ENCODE results near the gene DNAAF1. TPM values are rescaled to one million over a fixed set of nuclear protein-coding genes. Genes with fewer than 3 reads are reported as not detected.

The DNAAF1 gene
- total RNA-seq, 4 donors from 2014 or later, result not detected

DNA sequence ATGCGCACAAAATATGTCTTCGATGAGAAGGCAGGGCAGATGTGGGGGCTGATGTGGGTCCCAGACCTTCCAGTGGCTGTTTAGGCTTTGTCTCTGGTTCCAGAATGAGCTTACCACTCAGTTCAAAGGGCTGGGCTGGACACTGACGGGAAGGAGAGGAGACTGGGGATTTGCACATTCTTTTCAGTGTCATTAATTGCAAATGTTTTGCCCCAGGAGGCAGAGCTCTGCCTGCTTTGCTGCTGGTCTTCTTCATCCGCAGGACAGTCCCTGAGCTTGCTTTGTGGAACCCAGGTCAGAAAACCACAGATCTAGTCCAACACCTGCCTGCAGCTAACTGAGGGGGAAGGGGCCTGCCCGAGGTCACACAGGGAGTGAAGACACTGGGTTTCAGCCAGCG is 73.8 kb downstream of the DNAAF1 start:
- TF ChIP-seq POLR2AphosphoS5 (IDR thresholded peaks at IDR 0.05) (no peak), EP300 (IDR thresholded peaks at IDR 0.05; ENCODE audit: low read depth) (no peak), POLR2A (IDR thresholded peaks at IDR 0.05) (no peak)
- TF ChIP-seq, protein P1, sequence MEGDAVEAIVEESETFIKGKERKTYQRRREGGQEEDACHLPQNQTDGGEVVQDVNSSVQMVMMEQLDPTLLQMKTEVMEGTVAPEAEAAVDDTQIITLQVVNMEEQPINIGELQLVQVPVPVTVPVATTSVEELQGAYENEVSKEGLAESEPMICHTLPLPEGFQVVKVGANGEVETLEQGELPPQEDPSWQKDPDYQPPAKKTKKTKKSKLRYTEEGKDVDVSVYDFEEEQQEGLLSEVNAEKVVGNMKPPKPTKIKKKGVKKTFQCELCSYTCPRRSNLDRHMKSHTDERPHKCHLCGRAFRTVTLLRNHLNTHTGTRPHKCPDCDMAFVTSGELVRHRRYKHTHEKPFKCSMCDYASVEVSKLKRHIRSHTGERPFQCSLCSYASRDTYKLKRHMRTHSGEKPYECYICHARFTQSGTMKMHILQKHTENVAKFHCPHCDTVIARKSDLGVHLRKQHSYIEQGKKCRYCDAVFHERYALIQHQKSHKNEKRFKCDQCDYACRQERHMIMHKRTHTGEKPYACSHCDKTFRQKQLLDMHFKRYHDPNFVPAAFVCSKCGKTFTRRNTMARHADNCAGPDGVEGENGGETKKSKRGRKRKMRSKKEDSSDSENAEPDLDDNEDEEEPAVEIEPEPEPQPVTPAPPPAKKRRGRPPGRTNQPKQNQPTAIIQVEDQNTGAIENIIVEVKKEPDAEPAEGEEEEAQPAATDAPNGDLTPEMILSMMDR (IDR thresholded peaks at IDR 0.05), result no peak
- WGBS, 2 donors (ENCODE audit: low coverage in 1 of 2), result 80% methylated on average over 6 of the region's 6 CpGs; no CpG with 5 or more reads in 1 of the 2 donors
- Histone ChIP-seq H3K27ac (no peak overlapping the region), H3K4me1 (no peaks in the 10 kb centered on the region), H3K27me3 (no peaks in the 10 kb centered on the region), H3K36me3 (no peaks in the 10 kb centered on the region), H3K9me3 (no peaks in the 10 kb centered on the region), H3K4me3 (no peak overlapping the region)
- no peak for DNase-seq
- intact Hi-C loops (cut with DNase I; ENCODE audit: low total_unique reads), result no loop called here
- in situ Hi-C loops (cut with MboI; ENCODE audit: low pct_ligation_motif_present in 1 of 4, low pct_unique_long_range_greater_than_20kb in 1 of 4, low sequenced_read_pairs in 3 of 4), result no loop called here

- intact Hi-C loops (cut with DNase I; ENCODE audit: low total_unique reads) (no loop called here), in situ Hi-C loops (cut with MboI; ENCODE audit: low pct_ligation_motif_present in 1 of 4, low pct_unique_long_range_greater_than_20kb in 1 of 4, low sequenced_read_pairs in 3 of 4) (no loop called here)
- TF ChIP-seq POLR2AphosphoS5 (IDR thresholded peaks at IDR 0.05), result no peak
- TF ChIP-seq, protein P1 (IDR thresholded peaks at IDR 0.05), result no peak
- no peak for TF ChIP-seq EP300 (IDR thresholded peaks at IDR 0.05; ENCODE audit: low read depth)
- no peak for TF ChIP-seq POLR2A (IDR thresholded peaks at IDR 0.05)
- 79% methylated on average over 1 of the region's 1 CpG; no CpG with 5 or more reads in 1 of the 2 donors for WGBS, 2 donors (ENCODE audit: low coverage in 1 of 2)
- Histone ChIP-seq H3K27me3 (no peaks in the 10 kb centered on the region), H3K4me3 (no peak overlapping the region), H3K36me3 (no peaks in the 10 kb centered on the region), H3K27ac (no peak overlapping the region), H3K9me3 (no peaks in the 10 kb centered on the region), H3K4me1 (no peaks in the 10 kb centered on the region)
- no peak for DNase-seq
These were observed 75.7 kb downstream of the DNAAF1 start for GRCh38 chr16:84220851-84221250.

- intact Hi-C loops (cut with DNase I; ENCODE audit: low total_unique reads) (no loop called here), in situ Hi-C loops (cut with MboI; ENCODE audit: low pct_ligation_motif_present in 1 of 4, low pct_unique_long_range_greater_than_20kb in 1 of 4, low sequenced_read_pairs in 3 of 4) (no loop called here)
These were observed 78.3 kb downstream of the DNAAF1 start for GRCh38 chr16:84223456-84223855.

DNA sequence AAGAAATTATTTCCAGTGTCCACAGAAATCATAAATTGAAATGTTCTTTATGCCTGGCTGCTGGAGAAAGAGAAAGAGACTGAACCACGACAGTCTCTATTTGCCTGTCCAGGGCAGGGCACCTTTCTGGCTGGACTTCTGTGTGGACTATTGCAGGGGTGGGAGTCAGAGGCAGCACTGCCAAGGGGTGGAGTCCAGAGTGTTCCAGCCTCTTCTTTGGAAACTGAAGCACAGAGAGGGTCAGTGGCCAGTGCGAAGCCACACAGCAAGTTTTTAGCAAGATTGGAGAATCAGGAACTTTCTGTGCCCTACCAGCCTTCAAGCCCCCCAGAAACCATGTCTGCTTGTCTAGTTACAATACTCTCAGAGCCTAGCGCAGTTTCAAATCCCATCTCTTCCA is 79.4 kb downstream of the DNAAF1 start:
- Histone ChIP-seq H3K4me3 (no peak overlapping the region), H3K4me1 (peaks cover 0 to 11% (median 3%) of the 10 kb centered on the region in 4 donors), H3K36me3 (no peaks in the 10 kb centered on the region), H3K27ac (no peak overlapping the region), H3K27me3 (no peaks in the 10 kb centered on the region), H3K9me3 (no peaks in the 10 kb centered on the region)
- 83 to 88% methylated on average over 2 to 3 of the region's 3 CpGs for WGBS, 2 donors (ENCODE audit: low coverage in 1 of 2)
- no peak for TF ChIP-seq EP300 (IDR thresholded peaks at IDR 0.05; ENCODE audit: low read depth)
- no peak for TF ChIP-seq POLR2AphosphoS5 (IDR thresholded peaks at IDR 0.05)
- DNase-seq, result no peak
- intact Hi-C loops (cut with DNase I; ENCODE audit: low total_unique reads) (no loop called here), in situ Hi-C loops (cut with MboI; ENCODE audit: low pct_ligation_motif_present in 1 of 4, low pct_unique_long_range_greater_than_20kb in 1 of 4, low sequenced_read_pairs in 3 of 4) (no loop called here)

More at GRCh38 chr16:84223456-84223855, 78.3 kb downstream of the DNAAF1 start:
- WGBS, 2 donors (ENCODE audit: low coverage in 1 of 2), result 80% methylated on average over 4 of the region's 4 CpGs; no CpG with 5 or more reads in 1 of the 2 donors
- H3K27ac ChIP-seq, result no peak overlapping the region
- H3K27me3 ChIP-seq, result no peaks in the 10 kb centered on the region
- H3K36me3 ChIP-seq, result no peaks in the 10 kb centered on the region
- no peak for TF ChIP-seq EP300 (IDR thresholded peaks at IDR 0.05; ENCODE audit: low read depth)
- TF ChIP-seq POLR2AphosphoS5 (IDR thresholded peaks at IDR 0.05), result no peak
- H3K9me3 ChIP-seq, result no peaks in the 10 kb centered on the region
- H3K4me1 ChIP-seq, result peaks cover 0 to 8% (median 3%) of the 10 kb centered on the region in 4 donors
- no peak for DNase-seq
- H3K4me3 ChIP-seq, result no peak overlapping the region

DNA sequence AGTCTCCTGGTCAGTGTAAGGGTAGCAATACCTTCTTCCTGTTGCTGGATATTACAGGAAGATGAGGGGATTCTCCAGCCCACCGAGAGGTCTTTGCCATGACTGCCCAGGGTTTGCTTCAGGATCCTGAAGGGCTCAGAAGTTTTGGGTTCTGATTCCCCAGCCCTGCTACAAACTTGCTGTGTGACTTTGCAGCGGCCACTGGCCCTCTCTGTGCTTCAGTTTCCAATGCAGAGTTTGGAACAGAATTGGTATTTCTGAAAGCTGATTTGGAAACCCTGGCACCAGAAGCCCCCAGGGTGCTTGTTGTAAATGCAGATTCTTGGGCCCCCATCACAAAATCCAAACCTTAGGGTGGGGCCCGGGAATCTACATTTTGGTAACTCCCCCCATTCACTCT is 80.0 kb downstream of the DNAAF1 start:
- Histone ChIP-seq H3K27ac (no peak overlapping the region), H3K4me1 (peaks cover 0 to 11% (median 3%) of the 10 kb centered on the region in 4 donors), H3K27me3 (no peaks in the 10 kb centered on the region), H3K9me3 (no peaks in the 10 kb centered on the region), H3K36me3 (no peaks in the 10 kb centered on the region), H3K4me3 (no peak overlapping the region)
- DNase-seq, result no peak
- intact Hi-C loops (cut with DNase I; ENCODE audit: low total_unique reads) (no loop called here), in situ Hi-C loops (cut with MboI; ENCODE audit: low pct_ligation_motif_present in 1 of 4, low pct_unique_long_range_greater_than_20kb in 1 of 4, low sequenced_read_pairs in 3 of 4) (no loop called here)
- WGBS, 2 donors (ENCODE audit: low coverage in 1 of 2), result 85% methylated on average over 3 of the region's 3 CpGs; no CpG with 5 or more reads in 1 of the 2 donors
- TF ChIP-seq EP300 (IDR thresholded peaks at IDR 0.05; ENCODE audit: low read depth) (no peak), POLR2A (IDR thresholded peaks at IDR 0.05) (no peak), POLR2AphosphoS5 (IDR thresholded peaks at IDR 0.05) (no peak)
- TF ChIP-seq, protein P1 (IDR thresholded peaks at IDR 0.05), result no peak

Measured in transverse colon (tissue), 4 donors.